Endothelial cell (in vitro differentiated cells): ENCODE measurements around the gene RAPGEF4. TPM values are rescaled to one million over a fixed set of nuclear protein-coding genes. Genes with fewer than 3 reads are reported as not detected.

Source experiments
- DNase-seq: peaks from one replicate; pipeline ENCODE4 v3.0.0; 2021; ENCODE audit warnings: low spot score
- H3K27ac Mint-ChIP-seq: one replicate; pipeline ENCODE4 v1.8.0; 2021; ENCODE audit warnings: mixed read lengths, inconsistent platforms; ENCODE audit not compliant: unreplicated experiment
- H3K27me3 Mint-ChIP-seq: one replicate; pipeline ENCODE4 v1.8.0; 2021; ENCODE audit warnings: mild to moderate bottlenecking, moderate library complexity, mixed read lengths, inconsistent platforms; ENCODE audit not compliant: unreplicated experiment
- H3K36me3 Mint-ChIP-seq: one replicate; pipeline ENCODE4 v1.8.0; 2021; ENCODE audit warnings: mild to moderate bottlenecking, low read depth, mixed read lengths, inconsistent platforms; ENCODE audit not compliant: unreplicated experiment
- H3K4me1 Mint-ChIP-seq: one replicate; pipeline ENCODE4 v1.8.0; 2021; ENCODE audit warnings: mild to moderate bottlenecking, mixed read lengths, inconsistent platforms; ENCODE audit not compliant: unreplicated experiment
- H3K4me3 Mint-ChIP-seq: one replicate; pipeline ENCODE4 v1.8.0; 2021; ENCODE audit warnings: mild to moderate bottlenecking, mixed read lengths, inconsistent platforms; ENCODE audit not compliant: unreplicated experiment
- H3K9me3 Mint-ChIP-seq: one replicate; pipeline ENCODE4 v1.8.0; 2021; ENCODE audit warnings: mixed read lengths, inconsistent platforms; ENCODE audit not compliant: unreplicated experiment
- total RNA-seq: library from RNA; stranded (reverse); fragmentation: NEBNext Ultra II Directional; extraction: Animal tissue kit (Norgen Biotek cat#: 25700); gene quantifications from one replicate; pipeline ENCODE4 v1.2.1, GENCODE V29; 2021; ENCODE audit not compliant: unreplicated experiment
- TF ChIP-seq, protein P1 (sequence below): fragments of 200-600 bp; sonication (generic); IDR thresholded peaks from one replicate; pipeline ENCODE4 v1.5.0; 2021; ENCODE audit warnings: antibody characterized with exemption; ENCODE audit not compliant: unreplicated experiment

Gene RAPGEF4
- total RNA-seq, 1 donor from 2014 or later: 7.5 TPM

DNA sequence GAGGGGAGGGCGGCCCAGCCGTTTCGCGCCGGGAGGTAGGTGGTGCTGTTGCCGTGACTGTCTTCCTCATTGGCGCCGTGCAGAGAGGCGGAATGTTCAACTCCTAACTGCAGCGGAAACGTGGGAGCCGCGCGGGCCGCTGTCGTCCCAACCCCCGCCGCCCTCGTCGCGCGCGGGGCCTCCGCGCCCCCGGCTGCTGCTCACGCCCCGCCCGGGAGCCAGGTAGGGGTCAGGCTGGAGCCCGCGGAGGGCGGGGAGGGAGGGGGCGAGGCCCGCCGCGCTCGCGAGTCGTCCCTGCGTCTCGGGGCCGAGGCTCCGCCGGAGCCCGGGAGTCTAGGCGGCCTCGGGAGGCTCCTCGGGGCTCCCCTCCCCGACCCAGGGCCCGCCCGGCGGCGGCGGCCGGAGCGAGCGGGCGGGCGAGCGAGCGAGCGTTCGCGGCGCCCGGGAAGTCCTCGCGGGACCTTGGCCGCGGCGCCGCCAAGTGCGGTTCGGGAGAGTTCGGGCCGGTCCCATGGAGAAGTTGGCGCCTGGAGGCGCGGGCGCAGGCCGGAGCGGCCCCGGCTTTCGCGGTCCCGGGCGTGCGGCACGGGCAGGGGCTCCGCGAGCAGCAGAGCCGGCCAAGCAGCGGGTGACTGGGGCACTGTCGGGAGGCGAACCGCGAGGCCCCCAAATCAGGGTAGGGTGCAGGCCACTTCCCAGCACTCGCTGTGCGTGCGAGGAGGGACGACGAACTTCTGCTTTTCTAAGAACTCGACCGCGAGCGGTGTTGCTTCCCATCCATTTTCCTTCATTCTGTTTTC lies 340.3 kb downstream of the RAPGEF4 start, which contains the start of gene MAP3K20:
MAP3K20 (plus strand) TSS at position 66 of the 800 bp plus-strand sequence. CDS start 15,186 bp downstream, outside the sequence.
- Mint-ChIP-seq H3K27ac (peak within 1 kb of the TSS; percentile 33), H3K9me3 (no peaks in the 10 kb centered on the region), H3K27me3 (peaks cover 2% of the 10 kb centered on the region), H3K4me3 (peak within 1 kb of the TSS; percentile 93), H3K4me1 (peaks cover 10% of the 10 kb centered on the region), H3K36me3 (no peaks in the 10 kb centered on the region)
- DNase-seq: peak; percentile 59
- TF ChIP-seq, protein P1, sequence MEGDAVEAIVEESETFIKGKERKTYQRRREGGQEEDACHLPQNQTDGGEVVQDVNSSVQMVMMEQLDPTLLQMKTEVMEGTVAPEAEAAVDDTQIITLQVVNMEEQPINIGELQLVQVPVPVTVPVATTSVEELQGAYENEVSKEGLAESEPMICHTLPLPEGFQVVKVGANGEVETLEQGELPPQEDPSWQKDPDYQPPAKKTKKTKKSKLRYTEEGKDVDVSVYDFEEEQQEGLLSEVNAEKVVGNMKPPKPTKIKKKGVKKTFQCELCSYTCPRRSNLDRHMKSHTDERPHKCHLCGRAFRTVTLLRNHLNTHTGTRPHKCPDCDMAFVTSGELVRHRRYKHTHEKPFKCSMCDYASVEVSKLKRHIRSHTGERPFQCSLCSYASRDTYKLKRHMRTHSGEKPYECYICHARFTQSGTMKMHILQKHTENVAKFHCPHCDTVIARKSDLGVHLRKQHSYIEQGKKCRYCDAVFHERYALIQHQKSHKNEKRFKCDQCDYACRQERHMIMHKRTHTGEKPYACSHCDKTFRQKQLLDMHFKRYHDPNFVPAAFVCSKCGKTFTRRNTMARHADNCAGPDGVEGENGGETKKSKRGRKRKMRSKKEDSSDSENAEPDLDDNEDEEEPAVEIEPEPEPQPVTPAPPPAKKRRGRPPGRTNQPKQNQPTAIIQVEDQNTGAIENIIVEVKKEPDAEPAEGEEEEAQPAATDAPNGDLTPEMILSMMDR: no peak

DNA sequence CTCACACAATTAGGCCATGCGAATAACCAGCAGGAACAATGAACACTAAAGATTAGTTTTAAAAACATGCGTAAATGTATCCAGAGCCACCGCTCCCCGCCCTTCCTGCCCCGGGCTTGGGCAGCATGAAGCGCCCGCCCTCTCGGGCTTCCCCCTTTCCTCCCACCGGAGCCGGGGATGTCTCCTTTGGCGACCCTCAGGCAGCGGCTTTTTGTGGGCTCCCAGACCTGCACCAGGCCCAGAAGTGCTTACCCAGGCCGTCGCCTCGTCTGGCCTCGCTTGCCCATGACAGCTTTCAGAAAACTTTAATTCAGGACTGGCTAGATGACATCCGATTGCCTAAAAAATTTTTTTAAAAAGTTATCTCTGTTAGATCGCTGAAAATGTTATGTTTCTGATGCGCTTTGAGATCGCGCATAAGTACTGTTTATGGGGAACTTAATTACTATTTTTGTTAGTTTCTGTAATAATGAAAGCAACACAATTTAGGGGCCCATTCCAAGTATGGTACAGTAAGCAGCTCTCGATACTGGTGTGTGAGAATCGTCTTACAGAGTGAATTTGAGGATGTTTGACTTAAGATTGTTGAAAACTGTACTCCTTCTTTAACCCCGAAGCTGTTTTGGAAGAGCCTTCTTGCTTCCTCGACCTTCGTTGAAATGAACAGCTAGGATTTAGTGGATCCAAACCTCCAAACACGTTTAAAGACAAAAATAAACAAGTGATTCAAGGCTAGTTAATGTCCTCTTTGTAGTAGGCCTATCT lies 341.1 kb downstream of the RAPGEF4 start:
- H3K27ac Mint-ChIP-seq: no peak overlapping the region
- H3K4me1 Mint-ChIP-seq: peaks cover 10% of the 10 kb centered on the region
- TF ChIP-seq, protein P1: no peak
- H3K4me3 Mint-ChIP-seq: peak overlapping the region; percentile 92
- H3K36me3 Mint-ChIP-seq: no peaks in the 10 kb centered on the region
- no peaks in the 10 kb centered on the region for H3K9me3 Mint-ChIP-seq
- DNase-seq: peak; percentile 36
- peaks cover 2% of the 10 kb centered on the region for H3K27me3 Mint-ChIP-seq

DNA sequence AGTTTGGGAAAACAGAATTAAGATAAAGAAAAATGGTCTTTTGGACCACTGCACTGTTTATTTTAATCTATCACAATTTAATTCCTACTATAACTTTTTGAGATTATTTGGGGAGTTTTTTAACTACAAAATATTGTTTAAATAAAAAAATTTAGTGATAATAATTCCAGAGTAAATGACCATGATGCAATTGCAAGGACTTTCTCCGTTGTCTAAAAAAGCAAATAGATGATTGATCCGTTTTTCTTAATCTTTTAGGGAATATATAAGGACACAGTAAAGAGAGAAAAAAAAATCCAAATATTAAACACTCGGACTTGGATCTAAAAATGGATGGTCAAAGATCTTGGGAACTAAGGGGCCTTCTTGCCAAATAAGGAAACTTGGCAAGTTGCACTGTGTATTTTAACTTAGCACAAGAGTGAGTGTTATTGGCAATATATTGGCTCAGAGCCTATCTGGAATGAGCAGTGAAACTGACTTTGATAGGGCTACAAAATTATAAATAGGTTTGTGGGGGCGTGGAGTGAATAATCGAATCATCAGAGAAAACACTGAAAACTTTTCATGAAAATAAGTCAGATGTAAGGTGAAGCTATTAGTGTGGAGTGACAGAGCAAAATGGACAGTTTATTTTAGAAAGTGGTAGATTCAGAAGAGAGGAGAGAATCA lies 342.0 kb downstream of the RAPGEF4 start:
- Mint-ChIP-seq H3K27ac (no peak overlapping the region), H3K4me1 (peaks cover 10% of the 10 kb centered on the region), H3K4me3 (peak overlapping the region; percentile 92), H3K27me3 (peaks cover 3% of the 10 kb centered on the region), H3K36me3 (no peaks in the 10 kb centered on the region), H3K9me3 (no peaks in the 10 kb centered on the region)
- TF ChIP-seq, protein P1: no peak
- no peak for DNase-seq

DNA sequence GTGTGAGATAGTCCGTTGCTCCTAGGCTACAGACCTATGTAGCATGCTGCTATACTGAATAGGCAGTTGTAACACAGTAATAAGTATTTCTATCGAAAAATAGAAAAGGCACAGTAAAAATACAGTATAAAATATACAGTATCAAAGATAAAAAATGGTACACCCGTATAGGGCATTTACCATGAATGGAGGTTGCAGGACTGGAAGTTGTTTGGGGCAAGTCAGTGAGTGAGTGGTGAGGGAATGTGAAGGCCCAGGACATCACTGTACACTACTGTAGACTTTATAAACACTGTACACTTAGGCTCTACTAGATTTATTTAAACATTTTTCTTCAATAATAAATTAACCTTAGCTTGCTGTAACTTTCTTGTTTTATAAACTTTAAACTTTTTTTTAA lies 343.5 kb downstream of the RAPGEF4 start:
- no peaks in the 10 kb centered on the region for H3K9me3 Mint-ChIP-seq
- no peak for DNase-seq
- TF ChIP-seq, protein P1: no peak
- peaks cover 4% of the 10 kb centered on the region for H3K27me3 Mint-ChIP-seq
- no peak overlapping the region for H3K27ac Mint-ChIP-seq
- peaks cover 10% of the 10 kb centered on the region for H3K4me1 Mint-ChIP-seq
- no peaks in the 10 kb centered on the region for H3K36me3 Mint-ChIP-seq
- H3K4me3 Mint-ChIP-seq: no peak overlapping the region
